ENCODE data around the gene TTC12.

DNA sequence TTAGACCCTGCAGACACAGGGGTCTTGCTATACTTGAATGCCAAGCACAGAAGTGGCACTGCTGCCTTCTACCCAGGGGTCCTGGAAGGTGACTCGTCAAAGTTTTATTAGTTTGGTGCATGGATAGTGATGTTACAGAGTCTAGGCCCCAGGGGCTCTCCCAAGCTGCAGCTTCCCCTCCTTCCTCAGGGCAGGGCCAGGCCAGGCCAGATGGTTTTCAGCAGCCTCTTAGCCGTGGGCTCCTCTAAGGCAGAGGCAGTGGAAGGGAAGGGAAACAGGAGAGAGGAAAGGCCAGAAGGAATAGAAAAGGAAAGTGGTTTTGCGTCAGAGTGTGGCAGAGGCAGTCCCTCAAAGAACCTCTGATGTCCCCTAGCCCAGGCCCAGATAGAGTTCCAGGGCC, 95.1 kb downstream of the TTC12 start:
- no peak for TF ChIP-seq POLR2A (IDR thresholded peaks at IDR 0.05)
- TF ChIP-seq, protein P1, sequence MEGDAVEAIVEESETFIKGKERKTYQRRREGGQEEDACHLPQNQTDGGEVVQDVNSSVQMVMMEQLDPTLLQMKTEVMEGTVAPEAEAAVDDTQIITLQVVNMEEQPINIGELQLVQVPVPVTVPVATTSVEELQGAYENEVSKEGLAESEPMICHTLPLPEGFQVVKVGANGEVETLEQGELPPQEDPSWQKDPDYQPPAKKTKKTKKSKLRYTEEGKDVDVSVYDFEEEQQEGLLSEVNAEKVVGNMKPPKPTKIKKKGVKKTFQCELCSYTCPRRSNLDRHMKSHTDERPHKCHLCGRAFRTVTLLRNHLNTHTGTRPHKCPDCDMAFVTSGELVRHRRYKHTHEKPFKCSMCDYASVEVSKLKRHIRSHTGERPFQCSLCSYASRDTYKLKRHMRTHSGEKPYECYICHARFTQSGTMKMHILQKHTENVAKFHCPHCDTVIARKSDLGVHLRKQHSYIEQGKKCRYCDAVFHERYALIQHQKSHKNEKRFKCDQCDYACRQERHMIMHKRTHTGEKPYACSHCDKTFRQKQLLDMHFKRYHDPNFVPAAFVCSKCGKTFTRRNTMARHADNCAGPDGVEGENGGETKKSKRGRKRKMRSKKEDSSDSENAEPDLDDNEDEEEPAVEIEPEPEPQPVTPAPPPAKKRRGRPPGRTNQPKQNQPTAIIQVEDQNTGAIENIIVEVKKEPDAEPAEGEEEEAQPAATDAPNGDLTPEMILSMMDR (IDR thresholded peaks at IDR 0.05): no peak

Data from esophagus squamous epithelium (tissue), 4 donors.